Measurements from ENCODE around the gene DENND4A.
"Not testable (repeated sequence)": the region's sequence is repeated elsewhere in the genome, so short reads cannot be mapped to it uniquely, and the experiment has no call there.

The DENND4A gene

DNA sequence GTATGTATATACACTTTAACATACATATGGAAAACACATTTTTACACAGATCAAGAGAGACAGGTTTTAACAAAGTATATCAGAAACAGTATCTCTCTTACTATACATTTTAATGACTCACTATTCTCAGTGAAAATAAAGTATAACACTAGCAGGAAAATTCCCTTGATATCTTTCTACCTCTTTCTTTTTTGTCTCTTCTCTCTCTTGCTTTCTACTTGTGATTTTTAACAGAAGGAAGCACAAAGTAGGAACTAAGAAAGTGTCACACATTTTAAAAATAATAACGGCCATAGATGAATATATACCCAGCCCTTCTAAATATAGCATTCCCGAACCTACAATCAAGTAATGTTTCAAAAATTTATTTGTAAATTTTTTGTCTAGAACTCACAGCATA, 4.8 kb downstream of the DENND4A start:
- DNase-seq, result no peak

DNA sequence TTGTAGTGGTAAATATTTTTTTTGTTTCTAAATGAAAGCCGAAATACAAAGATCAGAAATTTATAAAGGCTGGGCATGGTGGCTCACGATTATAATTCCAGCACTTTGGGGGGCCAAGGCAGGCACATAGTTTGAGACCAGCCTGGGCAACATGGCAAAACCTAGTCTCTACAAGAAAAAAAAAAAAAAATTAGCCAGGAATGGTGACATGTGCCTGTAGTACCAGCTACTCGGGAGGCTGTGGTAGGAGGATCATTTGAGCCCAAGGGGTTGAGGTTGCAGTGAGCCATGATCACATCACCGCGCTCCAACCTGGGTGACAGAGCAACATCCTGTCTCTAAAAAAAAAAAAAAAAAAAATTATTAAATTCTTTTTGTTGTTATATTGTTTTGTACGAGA, 6.9 kb downstream of the DENND4A start:
- no peak for DNase-seq

- no peak for DNase-seq
These were observed 8.2 kb downstream of the DENND4A start for GRCh38 chr15:65783872-65784271.

DNA sequence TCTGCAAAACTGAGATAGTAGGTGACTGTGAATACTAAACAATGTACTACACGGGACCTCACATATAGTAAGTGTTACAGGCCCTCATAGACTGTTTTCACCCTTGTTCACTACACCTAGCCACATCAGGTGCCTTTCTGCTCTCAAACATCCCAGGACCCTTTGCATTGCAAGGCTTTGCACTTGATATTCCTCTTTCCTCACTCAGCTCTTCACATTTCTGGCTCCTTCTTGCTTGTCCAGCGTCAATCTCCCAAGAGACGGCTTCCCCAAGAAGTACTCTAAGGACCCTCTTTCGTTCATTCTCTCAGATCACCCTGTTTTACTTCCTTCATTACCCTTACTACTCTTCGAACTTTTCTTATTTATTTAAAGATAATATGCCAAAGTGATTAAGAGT, 10.0 kb downstream of the DENND4A start:
- DNase-seq, result no peak

DNA sequence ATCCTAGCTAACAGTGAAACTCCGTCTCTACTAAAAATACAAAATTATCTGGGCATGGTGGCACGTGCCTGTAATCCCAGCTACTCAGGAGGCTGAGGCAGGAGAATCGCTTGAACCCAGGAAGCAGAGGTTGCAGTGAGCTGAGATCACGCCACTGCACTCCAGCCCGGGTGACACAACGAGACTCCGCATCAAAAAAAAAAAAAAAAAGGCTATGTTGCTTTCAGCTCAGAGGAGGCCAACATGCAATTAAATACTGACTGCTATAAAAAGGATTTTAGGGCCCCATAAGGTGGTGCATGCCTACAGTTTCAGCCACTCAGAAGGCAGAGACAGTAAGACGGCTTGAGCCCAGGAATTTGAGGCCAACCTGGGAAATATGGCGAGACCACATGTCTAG, 13.4 kb downstream of the DENND4A start:
- not testable (repeated sequence) for DNase-seq

- DNase-seq, result no peak
These were observed 13.8 kb downstream of the DENND4A start for GRCh38 chr15:65778269-65778668.

DNA sequence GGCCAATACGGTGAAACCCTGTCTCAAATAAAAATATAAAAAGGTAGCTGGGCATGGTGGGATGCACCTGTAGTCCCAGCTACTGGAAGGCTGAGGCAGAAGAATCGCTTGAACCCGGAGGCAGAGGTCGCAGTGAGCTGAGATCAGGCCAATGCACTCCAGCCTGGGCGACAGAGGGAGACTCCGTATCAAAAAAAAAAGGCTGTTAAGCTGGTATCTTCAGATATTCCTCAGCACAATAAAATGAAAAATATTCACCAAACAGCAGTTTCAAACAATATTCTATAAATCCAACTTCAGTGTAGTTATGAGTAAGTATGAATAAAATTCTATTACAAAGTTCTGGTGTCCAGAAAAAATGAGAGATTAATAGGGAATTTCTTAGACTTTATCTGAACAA, 14.2 kb downstream of the DENND4A start:
- no peak for DNase-seq

DNA sequence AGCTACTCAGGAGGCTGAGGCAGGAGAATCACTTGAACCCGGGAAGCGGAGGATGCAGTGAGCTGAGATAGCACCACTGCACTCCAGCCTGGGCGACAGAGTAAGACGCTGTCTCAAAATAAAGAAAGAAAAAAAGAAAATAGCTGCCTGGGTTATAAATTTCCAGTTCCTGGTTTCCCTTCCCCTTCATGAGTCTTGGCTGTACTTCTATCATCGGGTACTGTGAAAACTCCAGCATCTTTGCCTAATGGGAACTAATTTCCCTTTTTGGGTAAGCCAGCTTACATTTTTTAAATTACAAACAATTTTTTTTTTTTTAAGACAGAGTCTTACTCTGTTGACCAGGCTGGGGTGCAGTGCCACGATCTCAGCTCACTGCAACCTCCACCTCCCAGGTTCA, 15.0 kb downstream of the DENND4A start:
- no peak for DNase-seq

GRCh38 chr15:65773386-65774111, 18.5 kb downstream of the DENND4A start:
- DNase-seq, result no peak

DNA sequence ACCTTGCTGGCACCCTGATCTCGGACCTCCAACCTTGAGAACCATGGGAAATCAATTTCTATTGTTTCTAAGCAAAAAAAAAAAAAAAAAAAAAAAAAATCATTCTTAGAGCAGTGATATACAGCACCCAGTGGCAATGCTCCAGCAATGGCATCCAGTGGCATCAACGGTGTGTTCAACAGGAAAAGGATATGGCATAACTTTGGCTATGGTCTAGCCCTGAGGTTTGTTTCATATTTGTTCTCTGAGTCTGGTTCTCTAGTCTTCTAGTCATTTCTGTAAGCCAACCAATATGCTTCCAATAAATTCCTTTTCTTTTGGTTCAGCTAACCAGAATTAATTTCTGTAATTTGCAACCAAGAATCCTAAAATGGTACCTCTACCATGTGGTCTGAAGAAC, 19.2 kb downstream of the DENND4A start:
- no peak for DNase-seq

- no peak for DNase-seq
These were observed 20.2 kb downstream of the DENND4A start for GRCh38 chr15:65771870-65772269.

- no peak for DNase-seq
These were observed 22.6 kb downstream of the DENND4A start for GRCh38 chr15:65769482-65769881.

DNA sequence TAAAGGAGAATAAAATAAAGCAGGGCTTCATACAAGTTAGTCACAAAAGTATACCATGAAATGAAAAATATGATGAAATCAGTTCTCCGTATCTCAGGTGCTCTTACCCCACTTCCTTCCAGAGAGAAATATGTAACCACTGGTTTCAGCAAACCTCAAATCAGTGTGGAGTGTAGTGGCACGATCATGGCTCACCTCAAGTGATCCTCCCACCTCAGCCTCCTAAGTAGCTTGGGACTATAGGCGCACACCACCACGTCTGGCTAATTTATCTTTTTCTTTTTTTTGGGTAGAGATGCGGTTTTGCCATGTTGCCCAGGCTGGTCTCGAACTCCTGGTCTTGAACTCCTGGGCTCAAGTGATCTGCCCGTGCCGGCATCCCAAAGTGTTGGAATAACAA, 24.2 kb downstream of the DENND4A start:
- no peak for DNase-seq

GRCh38 chr15:65767264-65767595, 24.9 kb downstream of the DENND4A start:
- no peak for DNase-seq

- DNase-seq, result no peak
These were observed 25.4 kb downstream of the DENND4A start for GRCh38 chr15:65766422-65767263.

DNA sequence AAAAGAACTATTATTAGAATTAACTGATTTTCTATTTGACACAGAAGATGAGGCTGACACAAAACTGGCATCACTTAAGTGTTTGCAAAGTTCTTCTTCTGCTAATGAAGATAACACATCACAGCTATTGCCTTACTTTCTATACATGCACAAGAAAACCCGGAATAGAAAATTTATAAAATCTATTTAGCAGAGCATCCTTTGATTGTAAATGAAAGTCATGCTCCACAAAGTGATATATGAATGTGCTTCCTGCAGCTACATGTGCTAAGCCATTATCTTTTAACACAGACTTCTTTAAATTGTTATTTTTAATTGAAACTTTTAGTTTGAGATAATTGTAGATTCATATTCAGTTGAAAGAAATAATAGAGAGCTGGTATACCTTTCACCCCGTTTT, 27.0 kb downstream of the DENND4A start:
- DNase-seq, result no peak

GRCh38 chr15:65762914-65763787, 28.9 kb downstream of the DENND4A start:
- no peak for DNase-seq

DNA sequence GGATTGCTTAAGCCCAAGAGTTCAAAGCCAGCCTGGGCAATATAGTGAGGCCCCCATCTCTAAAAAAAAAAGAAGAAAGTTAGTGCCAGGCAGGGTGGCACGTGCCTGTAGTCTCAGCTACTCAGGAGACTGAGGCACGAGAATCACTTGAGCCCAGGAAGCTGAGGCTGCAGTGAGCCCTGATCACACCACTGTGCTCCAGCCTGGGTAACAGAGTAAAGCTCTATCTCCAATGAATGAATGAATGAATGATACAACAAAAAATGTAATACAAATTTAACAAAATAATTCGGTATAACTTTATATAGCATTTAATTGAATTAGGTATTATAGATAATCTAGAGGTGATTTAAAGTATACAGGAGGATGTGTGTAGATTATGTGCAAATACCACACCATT, 29.7 kb downstream of the DENND4A start:
- no peak for DNase-seq

DNA sequence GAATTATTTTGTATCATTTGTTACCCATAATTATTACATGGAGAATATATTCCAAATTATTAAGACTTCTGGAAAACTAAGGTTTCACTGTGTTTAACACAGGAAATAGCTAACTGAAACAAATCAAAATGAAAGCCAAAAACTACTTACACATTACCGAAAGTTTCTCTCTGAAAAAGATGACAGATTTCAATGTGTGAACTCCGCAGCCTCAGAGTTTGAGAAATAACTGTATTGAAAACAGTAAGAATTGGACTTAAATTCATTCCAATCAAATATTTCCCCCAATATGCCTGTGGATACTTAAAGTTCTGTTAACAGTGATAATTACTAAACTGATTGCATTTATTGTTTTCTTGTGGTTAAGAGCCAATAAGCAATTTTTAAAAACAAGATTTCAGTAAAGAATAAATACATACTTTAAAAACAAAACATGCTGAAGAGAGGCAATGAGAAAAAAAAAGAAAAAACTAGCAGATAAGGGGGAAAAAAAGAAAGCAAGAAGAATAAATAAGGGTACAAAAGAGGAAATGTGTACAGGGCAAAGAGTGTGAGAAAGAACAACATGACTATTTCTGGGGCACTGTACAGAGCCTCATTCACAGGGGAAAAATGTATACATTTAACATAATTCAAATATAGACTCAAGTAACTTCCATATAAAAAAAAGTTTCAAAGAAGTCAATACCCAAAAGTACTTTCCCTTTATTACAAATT, 30.7 kb downstream of the DENND4A start:
- DNase-seq, result no peak

- DNase-seq, result no peak
These were observed 32.7 kb downstream of the DENND4A start for GRCh38 chr15:65759441-65759840.

DNA sequence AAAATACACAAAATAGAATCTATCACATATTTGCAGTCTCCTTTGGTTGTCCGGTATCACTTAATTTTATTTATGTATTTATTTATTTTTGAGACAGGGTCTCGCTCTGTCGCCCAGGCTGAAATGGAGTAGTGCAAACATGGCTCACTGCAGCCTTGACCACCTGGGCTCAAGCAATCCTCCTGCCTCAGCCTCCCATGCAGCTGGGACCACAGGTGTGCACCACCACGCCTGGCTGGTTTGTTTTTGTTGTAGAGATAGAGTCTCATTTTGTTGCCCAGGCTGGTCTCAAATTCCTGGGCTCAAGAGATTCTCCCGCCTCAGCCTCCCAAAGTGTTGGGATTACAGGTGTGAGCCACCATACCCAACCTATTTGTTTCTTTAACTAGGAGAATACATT, 33.9 kb downstream of the DENND4A start:
- DNase-seq, result no peak

GRCh38 chr15:65757256-65757655, 34.8 kb downstream of the DENND4A start:
- DNase-seq, result no peak

DNA sequence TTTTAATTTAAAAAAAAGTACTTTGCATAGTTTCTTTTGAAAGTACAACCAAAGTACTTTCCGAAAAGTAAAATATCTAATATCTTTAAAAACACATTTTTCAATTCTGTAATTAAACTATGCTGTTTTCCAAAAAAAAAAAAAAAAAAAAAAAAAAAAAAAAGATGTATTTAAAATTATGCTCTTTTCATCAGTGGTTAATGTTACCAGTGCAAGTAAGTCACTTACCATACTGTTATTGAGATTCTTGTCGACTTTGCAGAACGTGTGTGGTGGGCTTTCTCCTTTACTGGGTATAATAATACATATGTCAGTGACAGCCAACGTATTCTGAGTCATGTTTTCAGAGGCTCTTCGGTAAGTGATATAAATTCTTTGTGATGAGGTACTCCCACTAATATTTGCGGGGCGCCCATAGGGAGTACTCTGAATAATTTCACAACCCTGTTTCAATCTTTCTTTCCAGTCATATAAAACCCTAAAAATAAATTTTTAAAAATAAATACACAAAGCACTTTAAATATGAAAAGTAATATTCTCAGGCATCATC, 39.9 kb downstream of the DENND4A start:
- no peak for DNase-seq
